ENCODE measurements around the gene TRIM37.
"Not testable (repeated sequence)": the region's sequence is repeated elsewhere in the genome, so short reads cannot be mapped to it uniquely, and the experiment has no call there.

The TRIM37 gene

DNA sequence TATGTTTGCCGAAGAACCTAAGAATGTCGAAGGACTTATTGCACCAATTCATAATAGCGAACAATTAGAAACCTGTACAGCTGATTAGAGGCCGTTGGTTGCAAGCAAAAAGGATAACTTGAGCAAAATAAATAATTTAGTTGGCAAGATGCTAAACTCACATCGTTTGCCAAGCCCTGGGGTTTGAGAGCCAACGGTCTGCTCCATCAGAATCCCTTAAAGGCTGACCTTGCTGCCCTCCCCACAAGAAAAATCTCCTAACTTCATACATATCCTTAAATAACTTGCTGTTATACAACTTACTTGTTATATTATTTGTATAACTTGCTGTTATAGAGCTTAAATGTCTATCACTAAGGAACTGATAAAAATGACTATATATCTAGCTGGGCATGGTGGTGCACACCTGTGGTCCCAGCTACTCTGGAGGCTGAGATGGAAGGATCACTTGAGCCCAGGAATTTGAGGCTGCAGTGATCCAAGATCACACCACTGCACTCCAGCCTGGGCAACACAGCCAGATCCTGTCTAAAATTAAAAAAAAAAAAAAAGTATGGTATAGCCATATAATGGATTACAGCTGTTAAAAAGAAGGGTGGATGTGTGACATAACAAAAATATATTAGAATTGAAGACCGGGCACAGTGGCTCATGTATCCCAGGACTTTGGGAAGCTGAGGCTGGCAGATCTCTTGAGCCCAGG is 1.9 kb upstream of the TRIM37 start:
- DNase-seq, result no peak

GRCh38 chr17:59107306-59107670 is 608 bp upstream of the TRIM37 start:
- DNase-seq, result no peak

DNA sequence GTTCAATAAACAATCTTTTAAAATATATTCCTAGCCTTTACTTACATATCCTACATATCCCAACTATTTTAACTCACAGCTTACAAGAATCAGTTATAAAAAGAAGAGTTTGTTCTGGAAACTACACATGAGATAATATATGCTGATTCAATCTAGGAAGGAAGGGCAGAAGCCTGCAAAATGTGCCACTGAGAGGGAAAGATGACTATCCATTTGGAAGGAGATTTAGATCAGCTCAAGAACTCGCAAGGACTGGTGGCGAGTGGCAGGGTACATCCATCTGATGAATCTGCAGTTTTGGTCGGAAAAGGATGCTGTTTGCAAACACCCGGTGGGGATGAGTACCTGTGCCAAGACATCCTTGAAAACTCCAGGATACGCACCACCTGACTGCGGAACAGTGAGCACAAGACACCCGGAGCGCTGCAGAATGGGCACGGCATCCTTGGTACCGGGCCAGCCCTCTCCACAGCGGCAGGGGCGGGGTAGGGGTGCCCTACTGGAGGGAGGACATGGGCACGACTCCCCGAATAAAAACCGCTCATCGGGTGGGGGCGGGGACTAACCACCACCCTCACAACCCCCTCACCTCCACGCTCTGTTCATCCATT is 723 bp downstream of the TRIM37 start:
- peak; percentile 71 for DNase-seq

GRCh38 chr17:59101178-59101577 is 5.5 kb downstream of the TRIM37 start:
- no peak for DNase-seq

DNA sequence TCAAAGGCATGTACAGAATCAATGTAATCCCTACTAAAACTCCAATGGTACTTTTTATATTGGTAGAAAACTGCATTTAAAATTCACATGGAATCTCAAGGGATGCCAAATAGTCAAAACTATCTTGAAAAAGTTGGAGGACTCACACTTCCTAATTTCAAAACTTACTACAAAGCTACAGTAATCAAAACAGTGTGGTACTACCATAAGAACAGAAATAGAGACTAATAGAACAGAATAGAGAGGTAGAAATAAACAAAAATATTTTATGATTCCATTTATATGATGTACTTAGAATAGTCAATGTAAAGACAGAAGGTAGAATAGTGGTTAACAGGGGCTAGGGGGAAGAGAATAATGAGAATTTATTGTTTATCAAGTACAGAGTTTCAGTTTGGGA is 8.8 kb downstream of the TRIM37 start:
- no peak for DNase-seq

DNA sequence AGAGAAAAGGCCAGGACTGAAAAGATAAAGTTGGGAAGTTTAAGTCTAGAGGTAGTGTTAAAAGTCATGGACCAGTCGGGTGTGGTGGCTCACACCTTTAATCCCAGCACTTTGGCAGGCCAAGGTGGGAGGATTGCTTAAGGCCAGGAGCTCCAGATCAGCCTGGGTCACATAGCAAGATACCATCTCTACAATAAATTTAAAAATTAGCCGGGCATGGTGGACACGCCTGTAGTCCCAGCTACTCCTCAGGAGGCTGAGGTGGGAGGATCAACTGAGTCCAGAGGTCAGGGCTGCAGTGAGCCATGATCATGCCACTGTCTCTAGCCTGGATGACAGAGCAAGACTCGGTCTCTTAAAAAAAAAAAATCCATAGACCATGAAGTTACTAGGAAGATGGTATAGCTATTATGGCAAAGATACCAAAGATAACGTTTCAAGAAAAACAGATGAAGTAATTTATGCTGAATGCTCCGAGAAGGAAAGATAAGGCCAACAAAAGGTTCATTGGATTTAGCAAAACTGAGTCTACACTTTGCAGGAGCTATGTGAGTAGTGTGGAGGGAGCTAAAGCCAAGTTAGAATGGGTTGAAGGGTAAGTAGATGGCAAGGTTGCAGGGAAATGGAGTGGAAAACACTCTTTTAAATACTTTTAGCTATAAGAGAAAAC is 11.7 kb downstream of the TRIM37 start:
- DNase-seq, result no peak

DNA sequence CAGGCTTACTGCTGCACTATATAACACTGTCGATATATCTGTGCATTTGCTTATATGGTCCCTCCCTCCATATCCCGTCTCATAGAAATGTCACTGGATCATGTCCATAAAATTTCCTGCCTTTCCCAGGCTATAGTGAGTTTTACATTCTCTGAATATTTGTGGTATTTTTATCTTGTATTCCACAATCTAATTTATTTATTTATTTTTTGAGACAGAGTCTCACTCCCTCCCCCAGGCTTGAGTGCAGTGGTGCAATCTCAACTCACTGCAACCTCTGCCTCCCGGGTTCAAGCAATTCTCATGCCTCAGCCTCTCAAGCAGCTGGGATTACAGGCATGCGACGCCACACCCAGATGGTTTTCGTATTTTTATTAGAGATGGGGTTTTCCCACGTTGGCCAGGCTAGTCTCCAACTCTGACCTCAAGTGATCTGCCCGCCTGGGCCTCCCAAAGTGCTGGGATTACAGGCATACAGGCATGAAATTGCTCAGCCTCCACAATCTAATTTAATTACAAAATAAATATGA is 12.9 kb downstream of the TRIM37 start:
- DNase-seq, result no peak

- DNase-seq, result no peak
Observed at GRCh38 chr17:59093145-59093701, 13.5 kb downstream of the TRIM37 start.

GRCh38 chr17:59090593-59090992 is 16.1 kb downstream of the TRIM37 start:
- DNase-seq, result not testable (repeated sequence)

GRCh38 chr17:59084154-59084553 is 22.5 kb downstream of the TRIM37 start:
- no peak for DNase-seq

GRCh38 chr17:59074494-59074893 is 32.2 kb downstream of the TRIM37 start:
- DNase-seq, result no peak

DNA sequence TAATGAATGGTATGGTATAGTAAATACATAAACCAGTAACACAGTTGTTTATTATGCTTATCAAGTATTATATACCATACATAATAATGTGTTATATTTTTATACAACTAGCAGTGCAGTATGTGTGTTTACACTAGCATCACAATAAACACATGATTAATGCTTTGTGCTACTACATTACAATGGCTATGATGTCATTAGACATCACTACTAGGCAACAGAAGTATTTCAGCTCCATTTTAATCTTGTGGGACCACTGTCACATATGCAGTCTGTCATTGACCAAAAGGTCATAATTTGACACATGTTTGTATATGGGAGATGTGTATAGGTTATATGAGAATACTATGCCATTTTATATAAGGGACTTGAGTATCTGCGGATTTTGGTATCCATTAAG is 32.7 kb downstream of the TRIM37 start:
- DNase-seq, result no peak

DNA sequence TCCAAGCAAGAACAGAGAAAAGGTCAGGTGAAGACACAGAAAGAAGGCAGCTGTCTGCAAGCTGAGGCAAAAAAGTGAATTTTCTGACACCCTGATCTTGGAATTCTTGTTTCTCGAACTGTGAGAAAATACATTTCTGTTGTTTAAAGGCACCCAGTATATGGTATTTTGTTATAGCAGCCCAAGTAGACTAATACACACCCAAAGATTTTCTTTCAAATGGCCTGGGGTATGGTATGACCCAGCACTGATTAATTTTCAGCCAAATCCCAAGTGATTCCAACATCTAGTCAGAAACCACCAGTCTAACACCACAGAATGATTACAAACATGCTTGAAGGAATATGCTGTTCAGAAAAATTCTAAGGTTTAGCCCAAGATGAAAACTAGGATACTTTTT is 36.8 kb downstream of the TRIM37 start:
- no peak for DNase-seq

DNA sequence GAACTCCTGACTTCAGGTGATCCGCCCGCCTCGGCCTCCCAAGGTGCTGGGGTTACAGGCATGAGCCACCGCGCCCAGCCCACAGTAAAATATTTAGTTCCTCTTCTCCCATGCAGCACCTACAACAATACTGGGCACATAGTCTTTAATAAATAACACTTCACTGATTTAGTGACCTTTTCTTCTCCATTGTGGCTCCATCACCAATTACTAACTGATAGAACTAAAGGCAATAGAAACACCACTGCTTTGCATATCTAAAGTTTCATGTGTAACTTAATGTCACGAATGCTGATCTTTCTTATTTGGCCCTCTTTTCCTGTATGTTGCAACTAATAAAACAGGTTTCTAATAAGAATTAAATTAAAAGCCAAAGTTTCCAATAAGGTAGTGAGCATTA is 38.9 kb downstream of the TRIM37 start:
- DNase-seq, result no peak

DNA sequence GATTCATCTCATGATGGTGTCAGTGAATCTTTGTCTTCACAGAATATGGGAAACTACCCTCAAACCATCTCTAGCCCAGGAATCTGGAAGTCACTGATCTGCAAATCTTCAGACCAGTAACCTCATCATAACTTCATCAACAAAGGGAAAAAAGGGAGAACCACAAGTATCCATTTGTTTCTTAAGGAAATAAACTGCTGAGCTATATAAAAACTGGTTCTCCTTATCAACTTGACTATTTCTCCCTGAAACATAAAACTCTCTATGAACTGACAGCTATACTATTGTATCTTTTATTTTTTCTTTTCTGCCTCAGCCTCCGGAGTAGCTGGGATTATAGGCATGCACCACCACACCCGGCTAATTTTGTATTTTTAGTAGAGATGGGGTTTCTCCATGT is 39.3 kb downstream of the TRIM37 start:
- no peak for DNase-seq

DNA sequence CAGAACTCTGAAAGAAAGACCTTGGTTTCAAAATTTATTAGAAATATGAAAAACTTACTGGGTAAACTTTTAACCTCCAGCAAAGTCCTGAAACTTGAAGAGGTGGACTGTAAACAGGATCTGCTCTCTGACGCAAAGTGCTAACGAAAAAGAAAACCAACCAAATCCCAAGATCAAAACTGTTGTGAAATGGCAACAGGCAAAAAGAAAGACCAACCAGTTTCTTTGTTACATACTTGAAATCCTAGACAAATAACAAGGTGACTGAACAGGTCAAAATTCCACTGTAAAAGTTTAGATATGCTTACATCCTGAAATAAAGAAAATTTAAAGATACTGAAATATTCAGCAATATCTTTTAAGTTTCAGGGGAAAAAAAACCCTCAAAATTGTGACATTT is 44.2 kb downstream of the TRIM37 start:
- no peak for DNase-seq

- no peak for DNase-seq
Observed at GRCh38 chr17:59056857-59057256, 49.8 kb downstream of the TRIM37 start.

- DNase-seq, result no peak
Observed at GRCh38 chr17:59049798-59050197, 56.9 kb downstream of the TRIM37 start.

GRCh38 chr17:59047616-59048015 is 59.1 kb downstream of the TRIM37 start:
- DNase-seq, result no peak

DNA sequence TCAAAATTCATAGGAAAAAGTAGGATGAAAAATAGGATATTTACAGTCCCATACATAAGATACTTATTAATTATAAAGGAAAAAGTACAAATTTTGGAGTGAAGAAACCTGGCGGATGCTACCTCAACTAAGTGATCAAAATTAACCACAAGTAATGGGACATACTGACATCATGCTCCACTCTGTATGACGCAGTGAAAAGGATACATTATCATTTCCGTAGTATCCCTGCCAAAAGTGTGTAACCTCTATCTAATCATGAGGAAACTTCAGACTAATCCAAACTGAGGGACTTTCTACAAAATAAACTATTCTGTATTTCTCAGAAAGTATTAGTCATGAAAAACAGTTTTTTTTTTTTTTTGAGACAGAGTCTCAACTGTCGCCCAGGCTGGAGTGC is 60.5 kb downstream of the TRIM37 start:
- DNase-seq, result no peak

GRCh38 chr17:59038734-59039133 is 67.9 kb downstream of the TRIM37 start:
- DNase-seq, result peak; percentile 51

DNA sequence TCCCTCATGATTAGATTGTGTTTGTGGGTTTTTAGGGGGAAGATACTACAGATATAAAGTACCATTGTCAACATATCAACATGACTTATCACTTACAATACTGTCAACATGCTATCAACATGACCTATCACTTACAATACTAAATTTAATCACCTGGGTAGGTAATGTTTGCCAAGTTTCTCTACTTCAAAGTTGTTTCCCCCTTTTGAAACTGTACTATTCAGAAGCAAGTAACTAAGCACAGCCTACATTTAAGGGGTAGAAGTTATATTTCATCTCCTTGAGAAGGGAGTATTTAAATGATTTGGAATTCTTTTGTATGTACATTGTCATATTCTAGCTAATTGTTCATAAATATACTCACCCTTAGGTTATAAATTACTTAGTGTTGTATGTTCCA is 68.7 kb downstream of the TRIM37 start:
- no peak for DNase-seq

GRCh38 chr17:59030811-59031210 is 75.9 kb downstream of the TRIM37 start:
- DNase-seq, result no peak

DNA sequence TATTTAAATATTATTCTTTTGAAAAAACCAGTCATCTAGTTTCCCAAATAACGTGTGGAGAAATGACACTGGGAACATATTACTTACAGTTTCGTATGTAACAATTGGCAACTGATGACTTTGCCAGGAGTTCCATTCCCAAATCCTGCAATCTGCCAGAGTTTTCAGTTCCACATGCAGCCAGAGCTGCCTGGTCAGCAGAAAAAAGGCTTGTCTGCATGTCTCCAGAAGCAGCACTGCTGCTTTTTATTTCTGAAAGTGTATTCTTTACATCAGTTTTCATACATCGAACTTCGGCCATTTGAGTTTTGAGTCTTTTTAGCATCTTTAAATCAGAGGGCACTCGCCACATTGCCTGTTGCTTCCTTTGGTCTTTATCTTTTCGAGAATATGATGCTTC is 78.4 kb downstream of the TRIM37 start:
- no peak for DNase-seq

Measured in stimulated activated CD4-positive, alpha-beta T cell treated with anti-CD3 and anti-CD28 coated beads, Interleukin-1b, Interleukin-23, amount 100 ng/mL, for 48 hours (primary cell).